SH-SY5Y (cell line): Measurements from ENCODE around the gene KRTAP1-5.

Experiments
- GATA2 ChIP-seq: IDR thresholded peaks from 2 replicates; pipeline ENCODE4 v1.6.1; 2011; ENCODE audit warnings: mild to moderate bottlenecking, low read depth, low read length
- GATA3 ChIP-seq: IDR thresholded peaks from 2 replicates; pipeline ENCODE4 v1.6.1; 2011; ENCODE audit warnings: low read depth, mild to moderate bottlenecking, low read length, moderate library complexity

DNA sequence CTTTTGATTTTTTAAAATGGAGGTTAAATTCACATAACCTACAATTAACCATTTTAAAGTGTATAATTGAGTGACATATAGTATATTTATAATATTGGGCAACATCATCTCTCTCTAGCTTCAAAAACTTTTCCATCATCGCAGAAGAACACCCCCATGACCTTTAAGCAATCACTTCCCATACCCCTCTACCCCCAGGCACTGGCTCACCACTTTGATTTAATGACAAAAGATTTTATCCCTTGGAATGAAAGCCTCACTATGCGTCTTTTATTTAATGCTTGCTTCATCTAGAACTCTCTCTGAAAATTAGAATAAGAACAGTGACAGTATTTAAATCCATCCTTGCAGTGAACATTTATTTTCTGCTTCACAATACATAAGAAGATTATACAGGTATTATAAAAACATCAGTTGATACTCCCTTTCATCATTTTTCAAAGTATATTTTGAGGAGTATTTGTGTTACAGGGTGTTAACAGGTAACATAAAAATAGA is 10.9 kb upstream of the KRTAP1-5 start:
- TF ChIP-seq GATA3 (no peak), GATA2 (no peak)
